ENCODE measurements around the gene ADAP1. TPM values are rescaled to one million over a fixed set of nuclear protein-coding genes. Genes with fewer than 3 reads are reported as not detected.

ADAP1 gene
- total RNA-seq, 1 donor from 2014 or later = 2.9 TPM

DNA sequence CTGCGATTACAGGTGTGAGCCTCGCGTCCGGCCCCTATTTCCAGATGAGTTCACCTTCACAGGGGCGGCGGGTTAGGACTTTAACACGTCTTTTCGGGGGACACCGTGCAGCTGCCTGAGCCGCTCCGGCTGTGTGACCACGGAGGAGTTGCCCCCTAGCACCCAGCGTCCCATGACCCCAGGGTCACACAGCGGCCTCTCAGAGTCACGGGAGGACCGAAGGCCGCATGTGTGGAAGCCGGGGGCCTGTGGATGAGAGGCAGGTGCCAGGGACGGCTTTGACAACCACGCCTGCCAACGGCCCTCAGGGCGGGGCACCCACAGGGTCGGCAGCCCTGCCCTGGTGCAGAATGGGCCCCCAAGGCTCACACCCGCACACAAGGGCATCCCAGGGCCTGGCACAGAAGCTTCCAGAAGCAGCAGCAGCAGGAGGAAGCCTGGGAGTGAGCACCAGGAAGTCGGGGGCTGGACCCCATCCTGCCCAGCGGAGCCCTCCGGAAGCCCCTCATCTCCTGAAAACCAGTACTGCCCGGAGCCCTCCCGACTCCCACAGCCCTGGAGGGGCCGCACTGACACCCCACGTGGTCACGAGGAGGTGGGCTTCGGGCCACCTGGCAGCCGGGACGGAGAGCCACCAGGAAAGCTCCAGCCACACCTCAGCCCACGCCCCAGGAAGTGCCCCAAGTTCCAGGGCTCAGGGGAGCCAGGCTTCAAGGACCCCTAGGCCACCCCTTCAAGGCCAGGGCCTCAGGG, 32.7 kb downstream of the ADAP1 start:
- peak; percentile 28 for DNase-seq

DNA sequence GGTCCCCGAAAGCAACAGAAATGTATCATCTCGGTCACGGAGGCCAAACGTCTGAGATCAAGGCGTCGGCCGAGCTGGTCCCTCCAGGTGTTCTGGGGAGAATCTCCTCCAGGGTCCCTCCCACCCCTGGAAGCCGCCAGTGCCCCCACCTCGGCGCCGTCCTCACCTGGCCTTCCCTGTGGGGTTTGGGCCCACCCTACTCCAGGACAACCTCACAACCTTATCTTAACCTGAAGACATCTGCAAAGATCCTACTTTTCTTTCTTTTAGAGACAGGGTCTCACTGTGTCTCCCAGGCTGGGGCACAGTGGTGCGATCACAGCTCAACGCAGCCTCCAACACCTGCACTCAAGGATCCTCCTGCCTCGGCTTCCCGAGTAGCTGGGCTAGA, 33.4 kb downstream of the ADAP1 start:
- DNase-seq = no peak

DNA sequence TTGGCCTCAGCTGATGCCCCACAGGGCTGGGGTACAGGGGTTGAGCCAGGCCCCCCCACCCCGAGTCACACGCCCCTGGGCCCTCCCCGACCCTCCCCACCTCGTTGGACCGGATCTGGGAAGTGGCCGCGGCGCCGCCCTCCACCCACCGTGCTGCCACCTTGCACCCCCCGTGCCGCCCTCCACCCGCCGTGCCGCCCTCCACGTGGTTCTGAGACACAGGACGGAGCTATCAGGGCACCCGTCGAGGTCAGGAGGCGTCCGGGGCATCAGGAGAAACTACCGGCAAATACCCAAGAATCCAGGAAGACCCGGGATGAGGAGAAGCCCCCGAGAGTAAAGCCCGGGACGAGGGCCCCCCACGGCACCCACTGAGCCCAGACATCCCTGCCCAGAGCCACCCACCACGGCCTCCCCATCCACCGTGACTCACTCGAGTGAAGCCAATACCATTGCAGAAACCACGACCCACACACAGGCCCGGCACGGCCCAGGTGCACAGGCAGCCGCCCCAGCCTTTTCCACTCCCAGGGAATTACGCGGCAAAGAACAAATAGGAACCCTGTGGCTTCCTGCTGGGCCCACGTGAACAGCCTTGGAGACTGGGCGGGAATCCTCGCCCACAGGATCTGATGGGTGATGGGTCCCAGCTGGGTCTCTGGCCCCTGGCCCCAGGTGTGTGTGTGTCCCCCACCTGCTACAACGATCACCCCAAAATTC, 34.0 kb downstream of the ADAP1 start:
- DNase-seq = no peak

DNA sequence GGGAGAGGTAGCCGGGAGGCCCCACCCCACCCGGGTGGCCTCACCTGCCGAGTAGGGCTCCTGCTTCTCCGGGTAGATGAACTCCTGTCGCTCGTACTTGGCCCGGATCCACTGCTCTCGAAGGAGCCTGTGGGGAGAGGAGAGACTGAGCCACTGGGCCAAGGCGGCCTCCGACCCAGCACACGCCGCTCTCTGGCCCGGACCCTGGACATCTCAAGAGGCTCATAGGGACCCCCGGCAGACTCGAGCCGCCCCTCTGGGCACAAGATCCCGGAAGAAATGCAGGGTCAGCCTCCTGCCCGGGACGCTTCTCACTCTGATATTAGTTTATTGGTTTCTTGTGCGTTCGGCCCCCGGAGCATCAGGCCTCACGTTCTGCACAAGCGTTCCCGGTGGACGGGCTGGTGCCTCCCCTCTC, 34.5 kb downstream of the ADAP1 start:
- no peak for DNase-seq

DNA sequence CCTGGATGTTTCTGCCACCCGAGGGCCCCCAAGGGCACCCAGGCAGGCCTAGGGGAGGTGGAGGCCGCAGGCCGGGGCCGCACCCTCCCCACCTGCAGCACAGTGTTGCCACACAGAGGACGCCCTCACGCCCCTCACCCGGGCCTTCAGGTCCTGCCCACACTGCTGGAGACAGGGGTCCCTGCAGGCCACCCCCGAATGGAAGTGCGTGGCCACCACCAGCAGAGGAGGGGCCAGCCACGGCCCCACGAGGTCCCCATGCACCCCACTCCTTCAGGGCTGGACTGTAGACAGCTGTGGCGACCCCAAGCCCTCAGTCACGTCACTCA, 35.4 kb downstream of the ADAP1 start:
- no peak for DNase-seq

DNA sequence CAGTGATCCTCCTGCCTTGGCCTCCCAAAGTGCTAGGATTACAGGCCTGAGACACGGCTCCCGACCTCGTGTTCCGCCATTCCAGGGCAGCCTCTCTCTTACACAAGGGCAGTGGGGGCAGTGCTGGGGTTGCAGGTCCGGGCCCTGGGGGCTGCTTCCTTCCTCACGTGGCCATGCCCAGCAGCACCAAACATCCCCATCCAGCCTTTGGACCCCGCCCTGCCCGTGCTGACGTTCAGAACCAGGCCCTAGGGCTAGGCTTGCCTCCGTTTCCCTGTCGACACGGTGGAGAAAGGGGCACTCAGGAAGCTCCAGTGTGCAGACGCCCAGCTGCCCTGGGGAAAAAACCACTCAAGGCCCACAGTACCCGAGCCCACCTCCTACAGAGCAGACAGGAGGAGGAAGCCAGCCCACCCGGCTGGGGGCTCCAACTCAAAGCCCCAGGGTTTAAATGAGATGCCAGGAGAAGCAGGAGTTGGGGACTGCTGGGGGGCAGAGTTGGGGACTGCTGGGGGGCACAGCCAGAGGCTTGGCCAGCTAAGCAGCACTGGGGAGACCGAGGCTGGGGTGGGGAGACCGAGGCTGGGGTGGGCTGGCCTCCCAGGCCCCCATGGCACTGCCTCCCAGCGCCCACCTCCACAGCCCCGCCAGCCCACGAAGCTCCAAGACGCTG, 35.9 kb downstream of the ADAP1 start:
- DNase-seq = no peak

DNA sequence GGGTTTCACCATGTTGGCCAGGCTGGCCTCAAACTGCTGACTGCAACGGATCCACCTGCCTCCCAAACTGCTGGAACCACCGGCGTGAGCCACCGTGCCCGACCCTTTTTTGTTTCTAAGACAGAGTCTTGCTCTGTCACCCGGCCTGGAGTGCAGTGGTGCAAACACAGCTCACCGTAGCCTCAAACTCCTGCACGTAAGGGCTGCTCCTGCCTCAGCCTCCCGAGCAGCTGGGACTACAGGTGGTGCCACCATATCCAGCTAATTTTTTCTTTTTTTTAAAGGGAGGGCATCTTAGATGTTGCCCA, 36.4 kb downstream of the ADAP1 start:
- no peak for DNase-seq

DNA sequence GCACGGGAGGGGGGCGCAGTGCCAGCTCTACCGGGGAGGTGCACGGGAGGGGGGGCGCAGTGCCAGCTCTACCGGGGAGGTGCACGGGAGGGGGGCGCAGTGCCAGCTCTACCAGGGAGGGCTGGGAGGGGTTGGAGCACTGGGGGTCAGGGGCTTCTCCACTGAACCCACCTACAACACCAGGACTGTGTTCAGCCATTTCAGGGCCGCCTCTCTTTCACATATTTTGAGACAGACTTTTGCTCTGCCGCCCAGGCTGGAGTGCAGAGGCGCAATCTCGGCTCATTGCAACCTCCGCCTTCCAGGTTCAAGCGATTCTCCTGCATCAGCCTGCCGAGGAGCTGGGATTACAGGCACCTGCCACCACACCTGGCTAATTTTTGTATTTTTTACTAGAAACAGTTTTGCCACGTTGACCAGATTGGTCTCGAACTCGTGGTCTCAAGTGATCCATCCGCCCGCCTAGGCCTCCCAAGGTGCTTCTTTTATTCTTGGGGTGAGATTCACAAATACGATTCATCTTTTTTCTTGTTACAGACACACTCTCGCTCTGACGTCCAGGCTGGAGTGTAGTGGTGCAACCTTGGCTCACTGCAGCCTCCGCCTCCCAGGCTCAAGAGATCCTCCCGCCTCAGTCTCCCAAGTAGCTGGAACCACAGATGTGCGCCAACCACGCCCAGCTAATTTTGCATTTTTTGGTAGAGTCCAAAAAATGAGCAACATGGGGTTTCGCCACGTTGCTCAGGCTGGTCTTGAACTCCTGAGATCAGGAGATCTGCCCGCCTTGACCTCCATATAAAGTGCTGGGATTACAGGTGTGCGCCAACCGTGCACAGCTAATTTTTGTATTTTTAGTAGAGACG, 37.0 kb downstream of the ADAP1 start:
- DNase-seq = no peak

DNA sequence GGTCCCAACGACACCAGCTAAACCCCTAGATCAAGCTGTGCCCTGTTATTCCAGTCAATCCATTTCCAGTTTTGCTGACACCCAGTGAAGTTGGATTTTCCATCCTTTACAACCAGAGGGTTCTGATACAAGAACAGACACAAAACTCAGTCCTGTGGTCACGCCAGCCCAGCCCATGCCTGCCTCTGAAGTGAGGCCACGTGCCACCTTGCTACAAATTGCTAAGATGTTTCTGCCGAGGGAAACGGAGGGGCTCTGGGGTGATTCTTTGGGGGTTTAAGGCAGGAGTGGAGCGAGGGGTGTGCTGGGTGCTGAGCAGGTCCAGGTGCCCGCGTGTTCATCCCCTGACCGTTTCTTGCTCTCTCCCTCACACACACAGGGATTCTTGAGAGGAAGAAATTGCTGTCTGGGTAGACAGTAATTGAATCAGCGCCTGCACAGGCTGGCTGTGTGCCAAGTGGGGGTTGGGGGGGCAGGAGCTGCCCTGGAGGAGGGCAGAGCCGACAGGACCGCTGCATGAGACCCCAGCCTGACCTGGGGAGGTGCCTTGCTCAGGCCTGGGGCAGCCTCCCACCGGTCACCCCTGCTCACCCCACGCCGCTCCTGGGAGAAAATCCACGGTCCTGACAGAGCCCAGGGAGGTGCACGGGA, 38.1 kb downstream of the ADAP1 start:
- no peak for DNase-seq

DNA sequence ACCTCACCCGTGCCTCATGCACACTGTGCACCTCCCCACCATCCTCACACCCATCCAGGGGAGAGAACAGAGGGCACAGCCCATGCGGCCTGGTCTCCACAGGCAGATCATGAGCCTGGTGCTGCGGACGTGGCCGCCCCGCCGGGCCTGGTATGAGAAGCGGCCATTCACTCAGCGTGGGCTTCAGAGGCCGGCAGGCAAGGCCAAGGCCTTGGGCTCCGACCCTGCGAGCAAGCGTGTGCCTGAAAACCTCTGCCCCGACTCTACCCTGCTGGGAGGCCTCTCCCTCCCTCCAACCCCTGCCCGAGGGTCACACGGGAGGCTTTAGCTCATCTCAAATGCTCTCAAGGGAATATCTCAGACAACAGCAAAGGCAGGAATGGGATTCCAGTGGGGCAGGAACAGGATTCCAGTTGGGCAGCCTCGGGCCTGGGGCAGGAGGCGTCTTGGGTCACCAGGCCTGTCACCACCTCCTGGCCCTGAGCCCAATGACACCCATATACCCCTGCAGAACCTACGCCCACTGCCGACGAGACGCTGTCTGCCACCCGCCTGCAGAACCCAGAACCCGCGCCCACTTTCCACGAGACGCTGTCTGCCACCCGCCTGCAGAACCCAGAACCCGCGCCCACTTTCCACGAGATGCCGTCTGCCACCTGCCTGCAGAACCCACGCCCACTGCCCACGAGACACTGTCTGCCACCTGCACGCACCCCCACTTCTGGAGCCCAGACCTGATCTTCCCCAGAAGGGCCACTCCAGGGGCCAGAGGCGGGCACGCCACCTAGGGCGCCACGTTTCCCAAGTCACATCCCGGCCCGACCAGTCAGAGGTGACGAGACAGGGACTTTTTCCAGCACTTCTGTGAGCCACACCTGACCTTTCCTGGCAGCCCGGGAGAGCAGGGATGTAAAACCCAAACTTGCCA, 38.9 kb downstream of the ADAP1 start:
- no peak for DNase-seq

DNA sequence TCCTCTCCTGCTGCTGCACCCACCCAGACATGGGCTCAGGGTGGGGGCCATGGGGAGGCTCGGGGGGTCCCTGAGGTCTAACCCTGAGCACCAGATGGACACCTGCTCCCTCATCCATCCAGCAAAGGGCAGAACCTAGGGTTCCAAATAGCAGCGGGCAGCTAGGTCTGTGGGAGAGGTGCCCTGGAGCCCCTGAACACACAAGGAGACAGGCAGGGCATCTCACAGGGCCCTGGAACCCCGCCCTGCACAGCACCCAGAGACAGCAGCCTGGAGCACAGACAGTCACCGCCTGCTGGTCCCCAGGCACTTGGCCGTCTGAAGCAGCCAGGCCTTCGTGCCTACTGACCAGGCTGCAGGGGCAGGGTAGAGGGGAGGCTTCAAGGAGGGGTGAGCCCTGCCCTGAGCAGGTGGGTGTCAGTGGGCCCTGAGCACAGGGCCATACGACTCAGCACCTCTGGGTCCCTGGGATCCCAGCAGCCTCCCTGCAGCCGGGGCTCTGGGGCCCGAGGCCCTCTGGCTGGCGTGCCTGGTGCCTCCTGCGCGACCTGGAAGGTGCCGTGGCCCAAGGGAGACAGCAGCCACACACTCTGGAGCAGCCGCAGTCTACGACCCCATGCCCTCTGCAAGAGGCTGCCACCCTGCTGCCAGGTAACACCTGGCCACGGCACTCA, 39.8 kb downstream of the ADAP1 start:
- DNase-seq = no peak

DNA sequence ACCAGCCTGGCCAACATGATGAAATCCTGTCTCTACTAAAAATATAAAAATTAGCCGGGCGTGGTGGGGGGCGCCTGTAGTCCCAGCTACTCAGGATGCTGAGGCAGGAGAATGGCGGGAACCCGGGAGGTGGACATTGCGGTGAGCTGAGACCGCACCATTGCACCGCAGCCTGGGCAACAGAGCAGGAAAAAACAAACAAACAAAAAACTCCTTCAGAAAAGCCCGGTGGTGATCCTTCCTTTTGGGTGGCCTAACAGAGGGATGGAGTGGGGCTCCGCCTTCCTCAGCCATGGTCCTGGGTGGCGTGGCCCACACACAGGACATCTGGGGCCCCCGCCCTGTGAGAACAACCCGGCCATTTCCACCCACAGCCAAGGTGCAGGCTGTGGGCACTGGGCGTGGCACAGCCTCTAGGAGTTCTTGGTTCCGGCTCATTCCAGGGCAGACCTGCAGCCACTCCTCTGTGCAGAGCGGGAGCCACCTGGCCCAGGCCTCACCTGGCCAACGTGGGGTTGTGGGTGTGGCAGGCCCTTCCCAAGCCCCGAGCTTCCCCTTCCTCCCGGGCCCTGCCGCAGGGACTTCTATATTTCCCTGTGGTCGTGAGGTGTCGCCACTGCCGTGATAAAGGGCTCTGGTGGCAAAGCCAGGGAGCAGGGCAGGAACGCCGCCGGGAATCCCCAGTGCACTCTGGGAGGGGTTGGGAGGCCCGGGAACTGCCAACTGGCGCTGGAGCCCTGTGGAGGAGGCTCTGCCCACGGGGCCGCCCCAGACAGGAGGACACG, 40.6 kb downstream of the ADAP1 start:
- DNase-seq = no peak

DNA sequence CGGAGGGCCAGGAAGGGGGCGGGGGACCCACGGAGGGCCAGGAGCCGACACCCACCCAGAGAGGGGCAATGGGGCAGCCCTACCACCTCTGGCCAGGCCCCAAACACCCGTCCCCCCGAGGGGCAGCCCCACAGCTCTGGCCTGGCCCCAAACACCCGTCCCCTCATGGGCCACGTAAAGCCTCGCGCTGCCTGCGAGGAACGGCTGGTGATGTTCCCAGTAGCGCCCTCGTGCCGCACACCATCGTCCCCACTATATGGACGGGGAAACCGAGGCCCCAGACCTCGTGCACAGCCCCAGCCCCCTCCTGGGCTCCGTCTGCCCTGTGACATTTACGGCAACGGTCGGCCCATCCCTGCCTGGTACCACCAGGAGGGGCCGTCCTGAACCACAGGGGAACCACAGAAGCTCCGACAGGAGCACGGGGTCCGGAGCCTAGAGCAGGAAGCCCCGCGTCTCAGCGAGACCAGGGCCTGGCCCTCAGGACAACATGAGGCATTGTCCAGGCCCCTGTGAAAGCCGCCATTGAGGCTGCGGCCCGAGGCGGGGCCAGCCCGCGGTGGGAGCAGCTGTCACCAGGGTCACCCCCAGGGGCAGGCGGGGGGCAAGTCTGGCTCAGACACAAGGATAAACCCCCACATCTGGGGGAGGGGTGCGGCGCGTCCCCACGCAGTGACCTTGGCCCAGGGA, 42.5 kb downstream of the ADAP1 start:
- no peak for DNase-seq

DNA sequence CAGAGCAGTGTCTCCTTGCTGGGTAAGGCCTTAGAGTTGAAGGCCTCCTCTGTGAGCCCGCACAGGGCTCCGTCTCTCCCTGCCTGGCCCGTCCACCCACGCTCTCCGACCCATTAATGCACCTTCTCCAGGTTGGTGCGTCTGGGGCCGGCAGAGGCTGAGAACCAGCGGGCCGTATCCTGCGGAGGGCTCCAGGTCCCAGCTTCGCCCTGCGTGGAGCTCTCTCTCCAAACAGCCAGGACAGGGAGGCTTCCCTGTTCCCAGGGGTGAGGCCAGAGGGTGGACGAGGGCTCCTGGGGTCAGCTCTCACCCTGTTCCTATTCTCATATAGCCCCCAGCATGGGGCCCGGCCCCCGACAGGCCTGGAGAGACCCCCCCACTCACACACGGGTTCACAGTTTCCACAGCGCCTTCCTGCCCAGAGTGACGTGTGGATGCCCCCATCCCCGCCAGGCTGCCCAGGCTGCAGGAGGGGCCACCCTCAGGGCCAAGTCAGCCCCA, 43.5 kb downstream of the ADAP1 start:
- no peak for DNase-seq

DNA sequence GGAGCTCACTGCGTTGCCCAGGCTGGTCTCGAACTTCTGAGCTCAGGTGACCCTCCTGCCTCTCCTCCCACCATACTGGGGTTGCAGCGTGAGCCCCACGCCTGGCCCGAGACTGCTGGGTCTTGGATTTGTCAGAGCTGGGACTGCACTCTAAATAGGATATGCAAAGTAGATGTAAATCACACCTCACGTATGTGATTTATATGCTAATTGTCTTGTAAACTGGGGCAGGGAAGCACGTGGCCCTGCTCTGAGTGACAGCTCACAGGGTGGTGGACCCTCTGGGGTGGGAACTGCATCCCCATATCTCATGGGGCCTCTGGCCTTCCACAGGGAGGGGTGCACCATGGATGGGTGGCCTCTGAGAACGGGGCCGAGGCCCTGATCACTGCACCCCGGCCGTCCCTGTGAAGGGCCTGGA, 44.0 kb downstream of the ADAP1 start:
- no peak for DNase-seq

DNA sequence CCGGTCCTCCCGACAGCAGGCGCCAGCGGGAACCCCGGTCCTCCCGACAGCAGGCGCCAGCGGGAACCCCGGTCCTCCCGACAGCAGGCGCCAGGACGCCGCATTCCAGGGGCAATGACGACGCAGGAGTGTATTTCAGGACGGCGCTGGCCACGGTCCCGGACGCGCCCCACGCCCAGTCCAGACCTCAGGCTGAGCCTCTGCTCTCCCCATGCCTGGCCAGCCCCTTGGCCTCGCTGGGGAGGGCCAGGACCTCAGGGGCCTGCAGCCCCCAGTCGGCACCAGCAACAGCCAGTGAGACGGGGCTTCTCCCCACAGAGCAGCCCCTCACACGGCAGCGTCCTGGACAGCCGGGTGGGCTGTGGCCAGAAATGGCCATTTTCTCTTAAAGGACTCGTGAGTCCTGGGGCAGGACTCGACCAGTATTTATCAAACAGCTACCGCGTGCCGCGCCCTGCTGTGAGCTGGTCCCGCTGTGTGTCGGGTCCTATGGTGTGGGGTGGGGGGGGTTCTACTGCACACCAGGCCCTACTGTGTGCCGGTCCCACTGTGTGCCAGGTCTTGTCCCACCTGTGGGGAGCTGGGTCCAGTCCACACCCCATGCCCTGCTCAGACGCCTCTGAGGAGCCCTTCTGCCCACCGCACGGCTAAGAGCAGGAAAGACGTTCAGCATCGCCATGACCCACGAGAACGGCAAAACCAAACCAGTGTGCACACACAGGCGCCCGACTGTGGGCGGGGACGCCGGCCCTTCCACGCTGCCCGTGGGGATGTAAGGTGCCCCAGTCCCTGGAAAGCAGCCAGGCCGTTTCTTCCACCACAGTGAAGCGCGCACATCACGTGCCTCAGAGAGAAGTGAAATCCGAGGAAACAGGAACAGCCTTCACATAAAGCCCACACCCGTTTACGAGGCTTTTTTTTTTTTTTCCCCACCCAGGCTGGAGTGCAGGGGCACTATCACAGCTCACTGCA, 44.8 kb downstream of the ADAP1 start:
- no peak for DNase-seq

DNA sequence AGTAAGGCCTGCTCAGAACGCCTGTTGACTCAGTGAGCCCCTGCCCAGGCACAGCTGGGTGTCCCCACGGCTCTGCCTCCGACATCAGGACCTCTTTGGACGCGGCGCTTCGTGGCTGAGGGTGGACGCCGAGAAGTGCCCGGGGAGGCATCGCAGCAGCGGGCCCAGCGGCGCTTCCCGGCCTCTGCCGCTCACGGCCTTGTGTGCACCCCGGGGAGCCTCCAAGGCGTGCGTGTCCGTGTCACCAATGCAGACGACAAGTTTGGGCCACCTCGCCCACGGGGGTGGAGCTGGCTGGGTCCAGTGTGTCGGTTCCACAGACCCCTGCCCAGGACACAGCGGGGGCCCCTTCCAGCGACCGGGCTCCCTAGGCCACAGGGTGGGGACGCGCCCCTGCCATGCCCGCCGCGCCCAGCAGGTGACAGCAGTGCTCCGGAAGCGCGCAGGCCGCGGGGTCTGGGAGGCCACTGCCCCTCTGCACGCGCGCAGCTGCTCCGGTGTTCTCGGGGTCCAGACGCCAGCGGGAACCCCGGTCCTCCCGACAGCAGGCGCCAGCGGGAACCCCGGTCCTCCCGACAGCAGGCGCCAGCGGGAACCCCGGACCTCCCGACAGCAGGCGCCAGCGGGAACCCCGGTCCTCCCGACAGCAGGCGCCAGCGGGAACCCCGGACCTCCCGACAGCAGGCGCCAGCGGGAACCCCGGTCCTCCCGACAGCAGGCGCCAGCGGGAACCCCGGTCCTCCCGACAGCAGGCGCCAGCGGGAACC, 45.7 kb downstream of the ADAP1 start:
- DNase-seq = peak; percentile 45

Measured in dermis blood vessel endothelial cell (primary cell).